Osteoblast (primary cell): ENCODE results near the gene ELL2. TPM values are rescaled to one million over a fixed set of nuclear protein-coding genes. Genes with fewer than 3 reads are reported as not detected.

ENCODE experiments used
- DNase-seq: peaks from one replicate; pipeline ENCODE4 v3.0.0; 2011; ENCODE audit warnings: low spot score, mixed read lengths; ENCODE audit not compliant: insufficient read length; ENCODE audit errors: missing footprints
- H2AFZ ChIP-seq: 2 replicates; pipeline ENCODE4 v1.6.0; 2011; ENCODE audit warnings: mild to moderate bottlenecking, low read length
- H3K27ac ChIP-seq: 2 replicates; pipeline ENCODE4 v1.5.1; 2011; ENCODE audit warnings: mild to moderate bottlenecking, low read depth, low read length, moderate library complexity
- H3K27me3 ChIP-seq: 2 replicates; pipeline ENCODE4 v1.6.0; 2012; ENCODE audit warnings: mild to moderate bottlenecking, control low read depth, inconsistent platforms, low read length, moderate library complexity; ENCODE audit not compliant: insufficient read depth
- H3K36me3 ChIP-seq: 2 replicates; pipeline ENCODE4 v1.5.1; 2011; ENCODE audit warnings: mild to moderate bottlenecking, low read length, control low read depth, moderate library complexity; ENCODE audit not compliant: insufficient read depth
- H3K4me1 ChIP-seq: 2 replicates; pipeline ENCODE4 v1.5.1; 2011; ENCODE audit warnings: mild to moderate bottlenecking, low read length, control low read depth, moderate library complexity; ENCODE audit not compliant: insufficient read depth
- H3K4me2 ChIP-seq: 2 replicates; pipeline ENCODE4 v1.6.0; 2011; ENCODE audit warnings: mild to moderate bottlenecking, low read length; ENCODE audit not compliant: insufficient read depth
- H3K4me3 ChIP-seq: fragments of 200-600 bp; sonication (generic); 3 replicates; pipeline ENCODE4 v1.5.1; 2012; ENCODE audit warnings: mild to moderate bottlenecking, low read length, inconsistent platforms; ENCODE audit not compliant: insufficient read depth
- H3K79me2 ChIP-seq: 2 replicates; pipeline ENCODE4 v1.6.0; 2012; ENCODE audit warnings: mild to moderate bottlenecking, low read length, control low read depth, inconsistent platforms; ENCODE audit not compliant: insufficient read depth
- H3K9me3 ChIP-seq: 2 replicates; pipeline ENCODE4 v1.5.1; 2011; ENCODE audit warnings: low read depth, low read length, control low read depth
- H4K20me1 ChIP-seq: 2 replicates; pipeline ENCODE4 v1.6.0; 2012; ENCODE audit warnings: mild to moderate bottlenecking, low read length, control low read depth; ENCODE audit not compliant: insufficient read depth
- CTCF ChIP-seq: IDR thresholded peaks from 2 replicates; pipeline ENCODE4 v1.5.1; 2011; ENCODE audit warnings: mild to moderate bottlenecking, low read depth, low read length, moderate library complexity; ENCODE audit errors: extremely low read depth
- total RNA-seq: library from RNA; depleted of rRNA; stranded (reverse); fragments of >200 nt; gene quantifications from 2 replicates; pipeline ENCODE4 v1.2.3, GENCODE V29; 2012

Gene ELL2
- total RNA-seq, 1 donor: 123 TPM

GRCh38 chr5:95863383-95863757 lies 98.3 kb downstream of the ELL2 start:
- peak overlapping the region; percentile 68 for H3K4me2 ChIP-seq
- peaks cover 76% of the 10 kb centered on the region for H3K4me1 ChIP-seq
- H3K4me3 ChIP-seq: peak overlapping the region; percentile 7
- H3K27ac ChIP-seq: peak overlapping the region; percentile 100
- no peaks in the 10 kb centered on the region for H3K27me3 ChIP-seq
- TF ChIP-seq CTCF: no peak
- H4K20me1 ChIP-seq: no peaks in the 10 kb centered on the region
- no peak for DNase-seq
- no peaks in the 10 kb centered on the region for H3K36me3 ChIP-seq
- peak overlapping the region; percentile 58 for H2AFZ ChIP-seq
- H3K79me2 ChIP-seq: no peaks in the 10 kb centered on the region
- no peaks in the 10 kb centered on the region for H3K9me3 ChIP-seq

GRCh38 chr5:95862671-95863382 lies 98.8 kb downstream of the ELL2 start:
- H2AFZ ChIP-seq: peak overlapping the region; percentile 58
- no peak for DNase-seq
- TF ChIP-seq CTCF: no peak

DNA sequence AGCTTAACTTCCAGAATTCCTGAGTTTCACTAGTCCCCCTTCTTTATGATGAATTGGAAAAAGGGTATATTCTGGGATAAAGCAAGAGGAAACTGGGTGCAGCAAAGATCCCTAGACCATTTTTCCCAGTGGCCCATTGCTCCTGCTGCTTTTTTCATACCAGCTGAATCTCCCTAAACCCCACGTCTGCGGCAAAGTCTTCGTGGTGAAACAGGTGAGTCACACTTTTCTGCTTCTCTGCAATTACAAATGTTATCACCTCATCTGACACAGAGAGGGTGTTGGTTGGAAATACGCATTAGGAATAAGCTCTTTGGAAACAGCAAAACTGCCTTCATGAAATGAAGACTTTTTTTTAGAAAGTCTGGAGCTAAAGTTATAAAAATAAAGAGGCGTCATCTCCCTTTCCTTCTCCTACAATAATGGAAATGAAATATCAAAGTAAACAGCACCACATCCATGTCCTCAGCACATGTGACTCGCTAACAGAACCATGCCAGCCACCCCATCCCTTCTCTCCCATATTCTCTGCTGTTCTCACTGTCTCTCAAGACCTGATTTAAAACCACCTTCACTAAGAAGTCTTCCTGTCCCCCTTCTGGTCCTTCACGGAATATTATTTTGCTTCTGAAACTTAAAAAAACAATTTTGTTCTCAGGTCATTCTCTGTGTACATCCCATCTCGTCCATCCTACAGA lies 99.6 kb downstream of the ELL2 start:
- H3K27me3 ChIP-seq: no peaks in the 10 kb centered on the region
- peaks cover 86% of the 10 kb centered on the region for H3K4me1 ChIP-seq
- peak; percentile 42 for DNase-seq

More at GRCh38 chr5:95862671-95863382, 98.8 kb downstream of the ELL2 start:
- peak overlapping the region; percentile 7 for H3K4me3 ChIP-seq
- peak overlapping the region; percentile 71 for H3K4me2 ChIP-seq
- H3K4me1 ChIP-seq: peaks cover 81% of the 10 kb centered on the region
- no peaks in the 10 kb centered on the region for H3K36me3 ChIP-seq
- no peaks in the 10 kb centered on the region for H3K9me3 ChIP-seq
- H3K27me3 ChIP-seq: no peaks in the 10 kb centered on the region
- H3K79me2 ChIP-seq: no peaks in the 10 kb centered on the region
- no peaks in the 10 kb centered on the region for H4K20me1 ChIP-seq
- peak overlapping the region; percentile 100 for H3K27ac ChIP-seq

More for the DNA sequence above, 99.6 kb downstream of the ELL2 start:
- Histone ChIP-seq H3K79me2 (no peaks in the 10 kb centered on the region), H3K36me3 (no peaks in the 10 kb centered on the region), H3K4me2 (peak overlapping the region; percentile 71), H3K27ac (peak overlapping the region; percentile 100), H3K4me3 (no peak overlapping the region), H4K20me1 (no peaks in the 10 kb centered on the region), H3K9me3 (no peaks in the 10 kb centered on the region), H2AFZ (peak overlapping the region; percentile 8)
- no peak for TF ChIP-seq CTCF
